Endodermal cell (in vitro differentiated cells): ENCODE results near the gene GSTM5. TPM values are rescaled to one million over a fixed set of nuclear protein-coding genes. Genes with fewer than 3 reads are reported as not detected.
"Not testable (repeated sequence)": the region's sequence is repeated elsewhere in the genome, so short reads cannot be mapped to it uniquely, and the experiment has no call there.

ENCODE experiments used
- DNase-seq: peaks from one replicate; pipeline ENCODE4 v3.0.0-alpha.2; 2017
- H3K27ac ChIP-seq: 2 replicates; pipeline ENCODE4 v1.5.1; 2013; ENCODE audit warnings: mild to moderate bottlenecking, low read depth, low read length, moderate library complexity
- H3K27me3 ChIP-seq: 2 replicates; pipeline ENCODE4 v1.6.1; 2013; ENCODE audit warnings: mild to moderate bottlenecking, low read length, moderate library complexity; ENCODE audit not compliant: insufficient read depth, control insufficient read depth, poor library complexity, severe bottlenecking
- H3K36me3 ChIP-seq: 2 replicates; pipeline ENCODE4 v1.7.0; 2013; ENCODE audit warnings: mild to moderate bottlenecking, low read length, moderate library complexity; ENCODE audit not compliant: control insufficient read depth, insufficient read depth
- H3K4me1 ChIP-seq: one replicate; pipeline ENCODE4 v1.7.0; 2013; ENCODE audit warnings: low read length; ENCODE audit not compliant: control insufficient read depth, insufficient read depth
- H3K4me3 ChIP-seq: 2 replicates; pipeline ENCODE4 v1.5.1; 2013; ENCODE audit warnings: mild to moderate bottlenecking, low read length, moderate library complexity
- H3K9ac ChIP-seq: 2 replicates; pipeline ENCODE4 v1.6.1; 2013; ENCODE audit warnings: mild to moderate bottlenecking, low read length, moderate library complexity; ENCODE audit not compliant: poor library complexity, severe bottlenecking; ENCODE audit errors: extremely low read depth
- H3K9me3 ChIP-seq: 2 replicates; pipeline ENCODE4 v1.6.1; 2013; ENCODE audit warnings: mild to moderate bottlenecking, low read length, moderate library complexity; ENCODE audit not compliant: control insufficient read depth
- H3K27ac Mint-ChIP-seq: 2 replicates; pipeline ENCODE4 v1.8.0; 2020; ENCODE audit warnings: mixed read lengths
- H3K27me3 Mint-ChIP-seq: 2 replicates; pipeline ENCODE4 v1.8.0; 2021; ENCODE audit warnings: mild to moderate bottlenecking, mixed read lengths; ENCODE audit not compliant: insufficient read depth
- H3K36me3 Mint-ChIP-seq: 2 replicates; pipeline ENCODE4 v1.8.0; 2020; ENCODE audit warnings: low read depth, mixed read lengths
- H3K4me1 Mint-ChIP-seq: 2 replicates; pipeline ENCODE4 v1.8.0; 2020; ENCODE audit warnings: mixed read lengths
- H3K4me3 Mint-ChIP-seq: 2 replicates; pipeline ENCODE4 v1.8.0; 2020; ENCODE audit warnings: mild to moderate bottlenecking, moderate library complexity, mixed read lengths
- H3K9me3 Mint-ChIP-seq: 2 replicates; pipeline ENCODE4 v1.8.0; 2020; ENCODE audit warnings: mild to moderate bottlenecking, mixed read lengths
- WGBS, 2 experiments: methylation state at CpG; one replicate each; pipeline versions ENCODE4 v1.1.5 to v1.1.7; 2013; ENCODE audit warnings: missing lambda C conversion rate in 2 of 2, mixed read lengths in 1 of 2; ENCODE audit not compliant: insufficient coverage in 1 of 2, insufficient read length in 1 of 2; 5-methylcytosine and 5-hydroxymethylcytosine counted together
- total RNA-seq, 2 donors: library from RNA; stranded (reverse); fragmentation: NEBNext Ultra II Directional in 1 of 2; extraction: Animal tissue kit (Norgen Biotek cat#: 25700) in 1 of 2; gene quantifications; 2 replicates in 1 of 2; 3 replicates in 1 of 2; pipeline ENCODE4 v1.2.1, GENCODE V29; 2021
- TF ChIP-seq, protein P1 (sequence below): fragments of 200-600 bp; sonication (generic); conservative IDR thresholded peaks from 2 replicates; pipeline ENCODE4 v1.5.0; 2021; ENCODE audit warnings: antibody characterized with exemption, mild to moderate bottlenecking

Gene GSTM5
- total RNA-seq, 2 donors from 2014 or later, result 0.13 to 0.70 TPM

DNA sequence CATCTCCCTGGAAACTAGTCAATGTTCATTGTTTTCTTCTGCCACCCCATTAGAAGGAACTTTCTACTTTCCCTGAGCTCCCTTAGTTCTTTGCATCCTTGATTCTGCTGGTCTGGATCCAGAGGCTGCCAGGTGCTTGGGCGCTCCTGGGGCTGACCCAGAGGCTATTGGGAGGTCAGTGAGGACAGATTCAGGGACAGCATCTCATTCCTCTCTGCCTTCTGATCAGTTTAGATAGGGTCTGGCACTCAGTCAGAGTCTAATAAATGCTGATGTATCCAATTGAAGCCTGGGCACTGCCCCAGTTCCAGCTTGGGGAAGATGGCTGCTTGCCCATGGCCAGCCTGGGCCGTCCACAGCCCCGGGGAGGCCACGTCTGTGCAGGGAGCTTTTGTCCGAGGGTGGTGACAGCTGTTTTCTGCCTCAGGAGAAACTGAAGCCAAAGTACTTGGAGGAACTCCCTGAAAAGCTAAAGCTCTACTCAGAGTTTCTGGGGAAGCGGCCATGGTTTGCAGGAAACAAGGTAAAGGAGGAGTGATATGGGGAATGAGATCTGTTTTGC is 22.1 kb upstream of the GSTM5 start:
- no peak overlapping the region for H3K27ac ChIP-seq
- WGBS, 2 experiments, result no CpG with 5 or more reads among the region's 6 CpGs
- no peak overlapping the region for H3K4me3 ChIP-seq
- H3K27me3 ChIP-seq, result no peaks in the 10 kb centered on the region
- H3K36me3 Mint-ChIP-seq, result no peaks in the 10 kb centered on the region
- peaks cover 3% of the 10 kb centered on the region for H3K9me3 Mint-ChIP-seq
- H3K9me3 ChIP-seq, result no peaks in the 10 kb centered on the region
- no peaks in the 10 kb centered on the region for H3K4me1 ChIP-seq
- no peaks in the 10 kb centered on the region for H3K4me1 Mint-ChIP-seq
- H3K27ac Mint-ChIP-seq, result no peak overlapping the region
- no peak overlapping the region for H3K4me3 Mint-ChIP-seq
- H3K9ac ChIP-seq, result no peak overlapping the region
- TF ChIP-seq, protein P1, sequence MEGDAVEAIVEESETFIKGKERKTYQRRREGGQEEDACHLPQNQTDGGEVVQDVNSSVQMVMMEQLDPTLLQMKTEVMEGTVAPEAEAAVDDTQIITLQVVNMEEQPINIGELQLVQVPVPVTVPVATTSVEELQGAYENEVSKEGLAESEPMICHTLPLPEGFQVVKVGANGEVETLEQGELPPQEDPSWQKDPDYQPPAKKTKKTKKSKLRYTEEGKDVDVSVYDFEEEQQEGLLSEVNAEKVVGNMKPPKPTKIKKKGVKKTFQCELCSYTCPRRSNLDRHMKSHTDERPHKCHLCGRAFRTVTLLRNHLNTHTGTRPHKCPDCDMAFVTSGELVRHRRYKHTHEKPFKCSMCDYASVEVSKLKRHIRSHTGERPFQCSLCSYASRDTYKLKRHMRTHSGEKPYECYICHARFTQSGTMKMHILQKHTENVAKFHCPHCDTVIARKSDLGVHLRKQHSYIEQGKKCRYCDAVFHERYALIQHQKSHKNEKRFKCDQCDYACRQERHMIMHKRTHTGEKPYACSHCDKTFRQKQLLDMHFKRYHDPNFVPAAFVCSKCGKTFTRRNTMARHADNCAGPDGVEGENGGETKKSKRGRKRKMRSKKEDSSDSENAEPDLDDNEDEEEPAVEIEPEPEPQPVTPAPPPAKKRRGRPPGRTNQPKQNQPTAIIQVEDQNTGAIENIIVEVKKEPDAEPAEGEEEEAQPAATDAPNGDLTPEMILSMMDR, result no peak
- H3K27me3 Mint-ChIP-seq, result no peaks in the 10 kb centered on the region
- DNase-seq, result no peak
- no peaks in the 10 kb centered on the region for H3K36me3 ChIP-seq

DNA sequence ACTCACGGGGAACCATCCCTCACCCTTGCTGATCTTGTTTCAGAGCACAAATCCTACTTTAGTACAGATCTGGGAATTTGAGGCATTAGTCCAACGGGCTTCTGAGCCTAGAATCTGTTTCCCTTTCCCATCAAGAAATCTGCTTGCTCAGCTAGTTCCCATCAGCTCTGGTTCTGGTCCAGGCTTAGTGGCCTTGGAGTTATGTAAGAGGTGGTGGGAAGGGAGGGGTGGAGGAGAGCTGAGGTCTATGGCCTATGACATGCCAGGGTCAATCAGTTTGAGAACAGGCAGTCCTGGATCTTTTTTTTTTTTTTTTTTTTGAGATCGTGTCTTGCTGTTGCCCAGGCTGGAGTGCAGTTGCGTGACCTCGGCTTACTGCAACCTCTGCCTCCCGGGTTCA is 20.3 kb upstream of the GSTM5 start:
- DNase-seq, result no peak
- Histone ChIP-seq H3K9ac (no peak overlapping the region), H3K4me3 (no peak overlapping the region), H3K27me3 (no peaks in the 10 kb centered on the region), H3K4me1 (no peaks in the 10 kb centered on the region), H3K9me3 (no peaks in the 10 kb centered on the region), H3K36me3 (no peaks in the 10 kb centered on the region), H3K27ac (no peak overlapping the region)
- WGBS, 2 experiments, result no CpG with 5 or more reads among the region's 6 CpGs
- Mint-ChIP-seq H3K27me3 (no peaks in the 10 kb centered on the region), H3K4me3 (no peak overlapping the region), H3K9me3 (no peaks in the 10 kb centered on the region), H3K4me1 (no peaks in the 10 kb centered on the region), H3K36me3 (no peaks in the 10 kb centered on the region), H3K27ac (no peak overlapping the region)
- TF ChIP-seq, protein P1, result no peak

DNA sequence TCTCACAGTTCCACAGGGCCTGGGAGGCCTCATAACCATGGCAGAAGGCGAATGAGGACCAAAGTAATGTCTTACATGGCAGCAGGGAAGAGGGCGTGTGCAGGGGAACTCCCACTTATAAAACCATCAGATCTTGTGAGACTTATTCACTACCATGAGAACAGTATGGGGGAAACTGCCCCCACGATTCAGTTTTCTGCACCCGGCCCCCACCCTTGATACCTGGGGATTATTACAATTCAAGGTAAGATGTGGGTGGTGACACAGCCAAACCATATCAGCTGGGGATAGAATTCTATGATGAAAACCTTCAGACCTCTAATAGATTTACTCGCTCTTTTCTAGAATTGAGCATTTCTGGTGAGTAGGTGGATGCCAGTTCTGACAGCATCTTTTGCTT is 17.7 kb upstream of the GSTM5 start:
- H3K4me3 Mint-ChIP-seq, H3K9me3 Mint-ChIP-seq, H3K4me1 Mint-ChIP-seq: not testable (repeated sequence)

DNA sequence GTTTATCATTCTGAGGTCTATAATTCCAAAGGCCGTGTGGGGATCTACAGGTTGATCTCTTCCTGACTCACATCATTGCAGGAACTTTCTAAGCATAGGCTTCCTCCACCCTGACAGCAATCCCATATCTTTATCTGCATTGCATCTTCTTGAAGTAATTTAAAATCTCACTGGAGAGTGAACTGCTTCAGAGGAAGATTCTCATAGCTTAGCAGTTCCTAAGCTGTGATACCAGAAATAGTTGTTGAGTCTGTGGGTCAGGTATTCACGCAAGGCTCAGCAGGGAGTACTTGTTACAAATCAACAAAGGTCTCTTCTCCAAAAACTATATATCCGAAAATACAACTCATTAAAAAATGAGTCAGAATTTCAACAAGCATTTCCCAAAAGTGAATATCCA is 16.9 kb upstream of the GSTM5 start:
- H3K9ac ChIP-seq, H3K4me1 ChIP-seq, H3K27me3 ChIP-seq, H3K4me3 ChIP-seq, H3K4me1 Mint-ChIP-seq, H3K27ac ChIP-seq, H3K27me3 Mint-ChIP-seq, H3K36me3 Mint-ChIP-seq, DNase-seq, H3K27ac Mint-ChIP-seq, H3K9me3 ChIP-seq, H3K4me3 Mint-ChIP-seq, H3K36me3 ChIP-seq, H3K9me3 Mint-ChIP-seq: not testable (repeated sequence)
- no CpG with 5 or more reads among the region's 3 CpGs for WGBS, 2 experiments

More for the DNA sequence above, 17.7 kb upstream of the GSTM5 start:
- not testable (repeated sequence) for H3K27me3 ChIP-seq, H3K9me3 ChIP-seq, H3K27me3 Mint-ChIP-seq, H3K36me3 Mint-ChIP-seq, DNase-seq, H3K4me3 ChIP-seq, H3K4me1 ChIP-seq, H3K27ac Mint-ChIP-seq, H3K36me3 ChIP-seq, H3K9ac ChIP-seq, H3K27ac ChIP-seq
- WGBS, 2 experiments, result no CpG with 5 or more reads among the region's 5 CpGs
